Panc1 (cell line): ENCODE measurements around the gene VWA3B. TPM values are rescaled to one million over a fixed set of nuclear protein-coding genes. Genes with fewer than 3 reads are reported as not detected.

ENCODE experiments used
- ATAC-seq: fragments of 200-7000 bp; cut with Tn5 transposase; 2 replicates; pipeline ENCODE4 v1.9.1; 2020; ENCODE audit warnings: mild to moderate bottlenecking, moderate library complexity
- BruUV-seq: library from RNA; stranded (reverse); fragments of 400-500 nt; replicated peaks from 2 replicates; lab custom pipeline; 2021; lab: Mats Ljungman, UMichigan
- CTCF ChIA-PET: fragments of 300-600 bp; sonication (Branson Sonifier 250); formaldehyde crosslinking; loops from one replicate; lab custom pipeline; 2022; ENCODE audit warnings: antibody characterized with exemption; lab: Charles Lee
- POLR2A ChIA-PET: fragments of 300-600 bp; sonication (Branson Sonifier 250); formaldehyde crosslinking; loops from one replicate; lab custom pipeline; 2022; ENCODE audit warnings: antibody characterized with exemption; lab: Charles Lee
- DNase-seq: peaks from one replicate; pipeline ENCODE4 v3.0.0-alpha.2; 2010; ENCODE audit warnings: low read depth, low spot score
- H3K27ac ChIP-seq: 2 replicates; pipeline ENCODE4 v1.5.1; 2011; ENCODE audit warnings: mild to moderate bottlenecking, low read length, inconsistent platforms
- H3K27me3 ChIP-seq: fragments of 200-500 bp; sonication (Bioruptor generic); 2 replicates; pipeline ENCODE4 v1.6.0; 2014; ENCODE audit warnings: low read length, inconsistent platforms; ENCODE audit not compliant: control insufficient read depth, insufficient read depth
- H3K36me3 ChIP-seq: fragments of 200-500 bp; sonication (Bioruptor generic); 2 replicates; pipeline ENCODE4 v1.5.1; 2014; ENCODE audit warnings: inconsistent platforms, mild to moderate bottlenecking, low read length, moderate library complexity; ENCODE audit not compliant: control insufficient read depth, insufficient read depth
- H3K4me1 ChIP-seq: 2 replicates; pipeline ENCODE4 v1.5.1; 2011; ENCODE audit warnings: inconsistent platforms, mild to moderate bottlenecking, low read length, moderate library complexity; ENCODE audit not compliant: control insufficient read depth, insufficient read depth
- H3K4me3 ChIP-seq, 2 experiments: 2 replicates each; pipeline ENCODE4 v1.5.1; 2011 to 2012; ENCODE audit warnings: low read depth in 2 of 2, low read length in 2 of 2, mild to moderate bottlenecking in 2 of 2, inconsistent platforms in 1 of 2, moderate library complexity in 1 of 2
- H3K9me3 ChIP-seq: fragments of 200-500 bp; sonication (Bioruptor generic); 2 replicates; pipeline ENCODE4 v1.5.1; 2014; ENCODE audit warnings: low read depth, mild to moderate bottlenecking, inconsistent platforms, low read length, moderate library complexity; ENCODE audit not compliant: control insufficient read depth, insufficient read depth
- POLR2AphosphoS5 ChIP-seq: IDR thresholded peaks from 2 replicates; pipeline ENCODE4 v1.6.1; 2012; ENCODE audit warnings: mild to moderate bottlenecking, low read depth, low read length, moderate library complexity
- SIN3A ChIP-seq: IDR thresholded peaks from 2 replicates; pipeline ENCODE4 v1.6.1; 2012; ENCODE audit warnings: low read depth, mild to moderate bottlenecking, low read length, moderate library complexity, borderline replicate concordance; ENCODE audit not compliant: insufficient read depth
- TCF7L2 ChIP-seq: IDR thresholded peaks from 2 replicates; pipeline ENCODE4 v1.6.1; 2011; ENCODE audit warnings: mild to moderate bottlenecking, low read depth, low read length, inconsistent platforms
- in situ Hi-C: cut with HindIII; loops from 2 replicates; pipeline ENCODE4 v1.10.0; 2016; ENCODE audit warnings: low sequenced_read_pairs, low pct_unique_long_range_greater_than_20kb
- intact Hi-C: fragments of 100-400 bp; cut with micrococcal nuclease; formaldehyde crosslinking; loops from one replicate; pipeline ENCODE4 v1.10.0; 2022; ENCODE audit not compliant: unreplicated experiment
- total RNA-seq: library from RNA; stranded (reverse); gene quantifications from one replicate; pipeline ENCODE4 v1.2.1, GENCODE V29; 2021; ENCODE audit not compliant: unreplicated experiment
- TF ChIP-seq, protein P1 (sequence below): fragments of 450-650 bp; IDR thresholded peaks from 2 replicates; pipeline ENCODE4 v1.5.1; 2017; ENCODE audit warnings: mild to moderate bottlenecking
- TF ChIP-seq, protein P2 (sequence below), 2 experiments: IDR thresholded peaks; 2 replicates each; pipeline ENCODE4 v1.6.1; 2011 to 2012; ENCODE audit warnings: low read depth in 2 of 2, control low read depth in 1 of 2, low read length in 1 of 2, mild to moderate bottlenecking in 1 of 2, moderate library complexity in 1 of 2; ENCODE audit not compliant: insufficient read depth in 1 of 2

The VWA3B gene
- total RNA-seq, 1 experiment from 2014 or later = not detected

DNA sequence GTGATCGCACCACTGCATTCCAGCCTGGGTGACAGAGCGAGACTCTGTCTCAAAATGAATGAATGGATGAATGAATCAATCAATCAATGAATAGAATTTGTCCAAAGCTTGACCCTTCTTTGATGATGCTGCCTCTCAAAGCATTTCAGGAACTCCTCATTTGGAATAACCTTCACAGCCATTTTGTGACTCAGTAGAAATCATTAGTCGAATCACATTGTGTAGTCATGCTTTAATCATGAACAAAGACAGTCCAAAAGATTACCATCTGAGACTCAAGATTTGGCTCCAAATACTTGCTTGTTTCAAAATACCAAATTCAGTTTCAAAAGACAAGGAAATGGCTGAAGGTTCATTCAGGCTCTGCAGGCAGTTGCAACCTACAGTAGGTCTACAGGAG is 83.1 kb downstream of the VWA3B start:
- no peaks in the 10 kb centered on the region; the same call in 1 of the 2 replicates for H3K36me3 ChIP-seq
- no peak for TF ChIP-seq SIN3A
- TF ChIP-seq, protein P1, sequence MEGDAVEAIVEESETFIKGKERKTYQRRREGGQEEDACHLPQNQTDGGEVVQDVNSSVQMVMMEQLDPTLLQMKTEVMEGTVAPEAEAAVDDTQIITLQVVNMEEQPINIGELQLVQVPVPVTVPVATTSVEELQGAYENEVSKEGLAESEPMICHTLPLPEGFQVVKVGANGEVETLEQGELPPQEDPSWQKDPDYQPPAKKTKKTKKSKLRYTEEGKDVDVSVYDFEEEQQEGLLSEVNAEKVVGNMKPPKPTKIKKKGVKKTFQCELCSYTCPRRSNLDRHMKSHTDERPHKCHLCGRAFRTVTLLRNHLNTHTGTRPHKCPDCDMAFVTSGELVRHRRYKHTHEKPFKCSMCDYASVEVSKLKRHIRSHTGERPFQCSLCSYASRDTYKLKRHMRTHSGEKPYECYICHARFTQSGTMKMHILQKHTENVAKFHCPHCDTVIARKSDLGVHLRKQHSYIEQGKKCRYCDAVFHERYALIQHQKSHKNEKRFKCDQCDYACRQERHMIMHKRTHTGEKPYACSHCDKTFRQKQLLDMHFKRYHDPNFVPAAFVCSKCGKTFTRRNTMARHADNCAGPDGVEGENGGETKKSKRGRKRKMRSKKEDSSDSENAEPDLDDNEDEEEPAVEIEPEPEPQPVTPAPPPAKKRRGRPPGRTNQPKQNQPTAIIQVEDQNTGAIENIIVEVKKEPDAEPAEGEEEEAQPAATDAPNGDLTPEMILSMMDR = no peak
- TF ChIP-seq POLR2AphosphoS5 = no peak
- TF ChIP-seq TCF7L2 = no peak
- TF ChIP-seq, protein P2, sequence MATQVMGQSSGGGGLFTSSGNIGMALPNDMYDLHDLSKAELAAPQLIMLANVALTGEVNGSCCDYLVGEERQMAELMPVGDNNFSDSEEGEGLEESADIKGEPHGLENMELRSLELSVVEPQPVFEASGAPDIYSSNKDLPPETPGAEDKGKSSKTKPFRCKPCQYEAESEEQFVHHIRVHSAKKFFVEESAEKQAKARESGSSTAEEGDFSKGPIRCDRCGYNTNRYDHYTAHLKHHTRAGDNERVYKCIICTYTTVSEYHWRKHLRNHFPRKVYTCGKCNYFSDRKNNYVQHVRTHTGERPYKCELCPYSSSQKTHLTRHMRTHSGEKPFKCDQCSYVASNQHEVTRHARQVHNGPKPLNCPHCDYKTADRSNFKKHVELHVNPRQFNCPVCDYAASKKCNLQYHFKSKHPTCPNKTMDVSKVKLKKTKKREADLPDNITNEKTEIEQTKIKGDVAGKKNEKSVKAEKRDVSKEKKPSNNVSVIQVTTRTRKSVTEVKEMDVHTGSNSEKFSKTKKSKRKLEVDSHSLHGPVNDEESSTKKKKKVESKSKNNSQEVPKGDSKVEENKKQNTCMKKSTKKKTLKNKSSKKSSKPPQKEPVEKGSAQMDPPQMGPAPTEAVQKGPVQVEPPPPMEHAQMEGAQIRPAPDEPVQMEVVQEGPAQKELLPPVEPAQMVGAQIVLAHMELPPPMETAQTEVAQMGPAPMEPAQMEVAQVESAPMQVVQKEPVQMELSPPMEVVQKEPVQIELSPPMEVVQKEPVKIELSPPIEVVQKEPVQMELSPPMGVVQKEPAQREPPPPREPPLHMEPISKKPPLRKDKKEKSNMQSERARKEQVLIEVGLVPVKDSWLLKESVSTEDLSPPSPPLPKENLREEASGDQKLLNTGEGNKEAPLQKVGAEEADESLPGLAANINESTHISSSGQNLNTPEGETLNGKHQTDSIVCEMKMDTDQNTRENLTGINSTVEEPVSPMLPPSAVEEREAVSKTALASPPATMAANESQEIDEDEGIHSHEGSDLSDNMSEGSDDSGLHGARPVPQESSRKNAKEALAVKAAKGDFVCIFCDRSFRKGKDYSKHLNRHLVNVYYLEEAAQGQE (IDR thresholded peaks at IDR 0.05; ENCODE audit: insufficient read depth in 1 of 2, low read depth in 2 of 2, low read length in 1 of 2) = no peak
- intact Hi-C loops (no loop called here), in situ Hi-C loops (no loop called here)
- H3K4me1 ChIP-seq = no peaks in the 10 kb centered on the region
- BruUV-seq = no TSS peak
- H3K27me3 ChIP-seq = peaks cover 24% of the 10 kb centered on the region
- H3K4me3 ChIP-seq = no peak overlapping the region
- DNase-seq = no peak
- POLR2A ChIA-PET = no interaction called here
- H3K9me3 ChIP-seq = no peaks in the 10 kb centered on the region
- no peak overlapping the region for H3K27ac ChIP-seq
- CTCF ChIA-PET = no interaction called here
- no peak for ATAC-seq

DNA sequence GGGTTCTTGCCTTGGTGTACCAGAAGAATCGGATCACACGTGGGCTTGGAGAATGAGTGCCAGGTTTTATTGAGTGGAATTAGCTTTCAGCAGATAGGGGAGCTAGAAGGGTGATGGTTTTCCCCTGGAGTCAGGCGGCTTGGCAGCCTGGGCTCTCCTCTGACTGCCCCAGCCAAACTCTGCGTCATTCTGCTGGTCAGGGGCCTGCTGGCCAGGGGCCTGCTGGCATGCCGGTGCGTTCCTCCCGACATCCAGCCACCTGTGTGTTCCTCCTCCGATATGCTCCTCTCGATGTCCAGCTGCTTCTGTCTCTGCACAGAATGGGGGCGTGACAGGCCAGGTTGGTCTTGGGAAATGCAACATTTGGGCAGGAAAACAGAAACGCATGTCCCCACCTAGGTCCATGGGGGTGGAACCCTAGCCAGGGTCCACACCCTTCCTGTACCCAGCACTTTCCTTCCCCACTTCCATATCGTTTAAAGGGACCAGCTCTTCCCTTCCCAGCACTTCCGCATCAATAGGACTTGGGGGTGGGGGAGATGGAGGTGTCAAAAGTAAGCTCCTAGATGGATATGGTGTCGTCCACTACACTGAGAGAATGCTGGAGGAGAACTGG is 85.3 kb downstream of the VWA3B start:
- in situ Hi-C loops = no loop called here
- no peak overlapping the region for H3K27ac ChIP-seq
- POLR2A ChIA-PET = no interaction called here
- H3K4me1 ChIP-seq = no peaks in the 10 kb centered on the region
- no TSS peak for BruUV-seq
- H3K4me3 ChIP-seq = no peak overlapping the region
- TF ChIP-seq POLR2AphosphoS5 = no peak
- TF ChIP-seq, protein P1 = no peak
- TF ChIP-seq, protein P2 (IDR thresholded peaks at IDR 0.05; ENCODE audit: insufficient read depth in 1 of 2, low read depth in 2 of 2, low read length in 1 of 2) = no peak
- TF ChIP-seq TCF7L2 = no peak
- TF ChIP-seq SIN3A = no peak
- peaks cover 35% of the 10 kb centered on the region for H3K27me3 ChIP-seq
- CTCF ChIA-PET = no interaction called here
- ATAC-seq (no peak), DNase-seq (no peak)
- no peaks in the 10 kb centered on the region; the same call in 1 of the 2 replicates for H3K36me3 ChIP-seq
- H3K9me3 ChIP-seq = no peaks in the 10 kb centered on the region
- intact Hi-C loops = no loop called here
